HEK293 (cell line): ENCODE measurements around the gene PPP6R3.

Experiments used
- CTCF ChIA-PET: fragments of 350-600 bp; formaldehyde crosslinking; extraction: SDS; loops from one replicate; lab custom pipeline; 2021; ENCODE audit warnings: antibody characterized with exemption; lab: Yijun Ruan, JAX
- POLR2A ChIA-PET: fragments of 300-600 bp; formaldehyde crosslinking; extraction: SDS; loops from one replicate; lab custom pipeline; 2020; ENCODE audit warnings: antibody characterized with exemption, inconsistent platforms; lab: Yijun Ruan, JAX
- H3K27ac ChIP-seq: fragments of 200-500 bp; sonication (Bioruptor generic); 2 replicates; pipeline ENCODE4 v1.5.1; 2014; ENCODE audit warnings: low read depth, low read length, control low read depth, inconsistent platforms; ENCODE audit errors: extremely low read depth
- H3K36me3 ChIP-seq, 2 experiments: fragments of 200-500 bp in 1 of 2; sonication (Bioruptor generic) in 1 of 2; 1 replicate in 1 of 2; 2 replicates in 1 of 2; pipeline ENCODE4 v1.5.1; 2014 to 2017; ENCODE audit warnings: inconsistent platforms in 2 of 2, low read length in 2 of 2; ENCODE audit not compliant: control insufficient read depth in 2 of 2, insufficient read depth in 1 of 2
- H3K4me1 ChIP-seq: fragments of 200-500 bp; sonication (Bioruptor generic); 2 replicates; pipeline ENCODE4 v1.5.1; 2014; ENCODE audit warnings: mild to moderate bottlenecking, low read length, inconsistent platforms; ENCODE audit not compliant: control insufficient read depth, insufficient read depth
- H3K4me3 ChIP-seq: 2 replicates; pipeline ENCODE4 v1.5.1; 2011; ENCODE audit warnings: low read depth, mild to moderate bottlenecking, control low read depth, low read length, moderate library complexity
- H3K9me3 ChIP-seq: fragments of 200-500 bp; sonication (Bioruptor generic); 2 replicates; pipeline ENCODE4 v1.5.1; 2014; ENCODE audit warnings: low read depth, low read length, inconsistent platforms; ENCODE audit not compliant: control insufficient read depth, insufficient read depth
- GFI1B ChIP-seq: fragments of 450-650 bp; formaldehyde crosslinking; IDR thresholded peaks from 2 replicates; pipeline ENCODE4 v1.5.1; 2016; ENCODE audit warnings: missing biosample characterization, missing genetic modification characterization
- GLIS2 ChIP-seq: fragments of 450-650 bp; formaldehyde crosslinking; IDR thresholded peaks from 2 replicates; pipeline ENCODE4 v1.5.1; 2016; ENCODE audit warnings: missing biosample characterization, missing genetic modification characterization
- HOXD13 ChIP-seq: sonication (generic); formaldehyde crosslinking; IDR thresholded peaks from 2 replicates; pipeline ENCODE4 v1.8.0; 2022; ENCODE audit warnings: missing genetic modification reagents, borderline replicate concordance
- SP2 ChIP-seq: fragments of 450-650 bp; formaldehyde crosslinking; IDR thresholded peaks from 2 replicates; pipeline ENCODE4 v1.5.1; 2016; ENCODE audit warnings: missing biosample characterization, missing genetic modification characterization
- ZNF146 ChIP-seq: fragments of 450-650 bp; formaldehyde crosslinking; IDR thresholded peaks from 2 replicates; pipeline ENCODE4 v1.5.1; 2016; ENCODE audit warnings: missing biosample characterization, missing genetic modification characterization
- ZNF274 ChIP-seq, 2 experiments: fragments of 200-500 bp in 1 of 2; fragments of 450-650 bp in 1 of 2; sonication (Bioruptor generic) in 1 of 2; formaldehyde crosslinking in 1 of 2; IDR thresholded peaks; 2 replicates each; pipeline versions ENCODE4 v1.5.1 to v1.6.1; 2014 to 2016; ENCODE audit warnings: borderline replicate concordance in 1 of 2, inconsistent platforms in 1 of 2, low read length in 1 of 2, missing biosample characterization in 1 of 2, missing genetic modification characterization in 1 of 2
- ZNF302 ChIP-seq: fragments of 450-650 bp; formaldehyde crosslinking; IDR thresholded peaks from 2 replicates; pipeline ENCODE4 v1.5.1; 2016; ENCODE audit warnings: missing biosample characterization, missing genetic modification characterization, low read depth
- ZNF311 ChIP-seq: fragments of 450-650 bp; formaldehyde crosslinking; IDR thresholded peaks from 2 replicates; pipeline ENCODE4 v1.5.1; 2017; ENCODE audit warnings: missing biosample characterization, missing genetic modification characterization, borderline replicate concordance
- ZNF510 ChIP-seq: fragments of 450-650 bp; formaldehyde crosslinking; IDR thresholded peaks from 2 replicates; pipeline ENCODE4 v1.5.1; 2018; ENCODE audit warnings: mild to moderate bottlenecking, missing genetic modification characterization, missing biosample characterization; ENCODE audit not compliant: insufficient replicate concordance
- ZNF549 ChIP-seq: fragments of 450-650 bp; IDR thresholded peaks from 2 replicates; pipeline ENCODE4 v1.5.1; 2018; ENCODE audit warnings: missing biosample characterization, missing genetic modification characterization, mild to moderate bottlenecking, inconsistent platforms, moderate library complexity
- ZNF558 ChIP-seq: fragments of 450-650 bp; formaldehyde crosslinking; IDR thresholded peaks from 2 replicates; pipeline ENCODE4 v1.5.1; 2016; ENCODE audit warnings: missing biosample characterization, missing genetic modification characterization
- ZNF664 ChIP-seq: fragments of 450-650 bp; formaldehyde crosslinking; IDR thresholded peaks from 2 replicates; pipeline ENCODE4 v1.5.1; 2016; ENCODE audit warnings: missing biosample characterization, missing genetic modification characterization
- ZNF843 ChIP-seq: fragments of 450-650 bp; formaldehyde crosslinking; IDR thresholded peaks from 2 replicates; pipeline ENCODE4 v1.5.1; 2016; ENCODE audit warnings: missing biosample characterization, missing genetic modification characterization
- TF ChIP-seq, protein P1 (sequence below): fragments of 450-650 bp; formaldehyde crosslinking; IDR thresholded peaks from 2 replicates; pipeline ENCODE4 v1.5.1; 2017; ENCODE audit warnings: missing biosample characterization, missing genetic modification characterization
- TF ChIP-seq, protein P2 (sequence below): fragments of 450-650 bp; formaldehyde crosslinking; IDR thresholded peaks from 2 replicates; pipeline ENCODE4 v1.5.1; 2017; ENCODE audit warnings: missing biosample characterization, missing genetic modification characterization
- TF ChIP-seq, protein P3 (sequence below): fragments of 450-650 bp; formaldehyde crosslinking; IDR thresholded peaks from 2 replicates; pipeline ENCODE4 v1.5.1; 2016; ENCODE audit warnings: missing biosample characterization, missing genetic modification characterization
- TF ChIP-seq, protein P4 (sequence below): fragments of 450-650 bp; formaldehyde crosslinking; IDR thresholded peaks from 2 replicates; pipeline ENCODE4 v1.5.1; 2016; ENCODE audit warnings: missing biosample characterization, missing genetic modification characterization
- TF ChIP-seq, protein P5 (sequence below): fragments of 450-650 bp; formaldehyde crosslinking; IDR thresholded peaks from 2 replicates; pipeline ENCODE4 v1.5.1; 2016; ENCODE audit warnings: missing biosample characterization, missing genetic modification characterization

The PPP6R3 gene

DNA sequence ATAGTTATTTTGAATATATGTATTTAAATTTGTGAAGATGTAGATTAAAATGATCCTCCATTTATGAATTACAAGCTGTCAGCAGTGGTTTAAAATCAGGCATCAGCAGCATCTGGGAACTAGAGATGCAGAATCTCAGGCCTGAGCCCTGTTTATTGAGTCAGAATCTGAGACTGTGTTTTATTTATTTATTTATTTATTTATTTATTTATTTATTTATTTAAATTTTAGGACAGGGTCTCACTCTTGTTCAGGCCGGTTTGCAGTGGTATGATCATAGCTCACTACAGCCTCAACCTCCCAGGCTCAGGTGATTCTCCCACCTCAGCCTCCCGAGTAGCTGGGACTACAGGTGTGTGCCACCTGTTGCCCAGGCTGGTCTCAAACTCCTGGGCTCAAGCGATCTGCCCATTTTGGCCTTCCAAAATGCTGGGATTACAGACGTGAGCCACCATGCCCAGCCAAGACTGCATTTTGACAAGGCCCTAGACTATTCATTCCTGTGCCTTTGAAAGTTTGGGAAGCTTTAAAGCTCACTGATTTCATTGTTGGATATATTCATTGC, 70.7 kb downstream of the PPP6R3 start (continued):
- TF ChIP-seq ZNF274 (IDR thresholded peaks at IDR 0.05; ENCODE audit: low read length) (no peak), ZNF274 (tag by site-specific recombination; IDR thresholded peaks at IDR 0.05; ENCODE audit: borderline replicate concordance) (no peak), ZNF510 (tag by site-specific recombination) (peak; percentile 55)
- TF ChIP-seq, protein P1, sequence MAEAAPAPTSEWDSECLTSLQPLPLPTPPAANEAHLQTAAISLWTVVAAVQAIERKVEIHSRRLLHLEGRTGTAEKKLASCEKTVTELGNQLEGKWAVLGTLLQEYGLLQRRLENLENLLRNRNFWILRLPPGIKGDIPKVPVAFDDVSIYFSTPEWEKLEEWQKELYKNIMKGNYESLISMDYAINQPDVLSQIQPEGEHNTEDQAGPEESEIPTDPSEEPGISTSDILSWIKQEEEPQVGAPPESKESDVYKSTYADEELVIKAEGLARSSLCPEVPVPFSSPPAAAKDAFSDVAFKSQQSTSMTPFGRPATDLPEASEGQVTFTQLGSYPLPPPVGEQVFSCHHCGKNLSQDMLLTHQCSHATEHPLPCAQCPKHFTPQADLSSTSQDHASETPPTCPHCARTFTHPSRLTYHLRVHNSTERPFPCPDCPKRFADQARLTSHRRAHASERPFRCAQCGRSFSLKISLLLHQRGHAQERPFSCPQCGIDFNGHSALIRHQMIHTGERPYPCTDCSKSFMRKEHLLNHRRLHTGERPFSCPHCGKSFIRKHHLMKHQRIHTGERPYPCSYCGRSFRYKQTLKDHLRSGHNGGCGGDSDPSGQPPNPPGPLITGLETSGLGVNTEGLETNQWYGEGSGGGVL, result no peak

DNA sequence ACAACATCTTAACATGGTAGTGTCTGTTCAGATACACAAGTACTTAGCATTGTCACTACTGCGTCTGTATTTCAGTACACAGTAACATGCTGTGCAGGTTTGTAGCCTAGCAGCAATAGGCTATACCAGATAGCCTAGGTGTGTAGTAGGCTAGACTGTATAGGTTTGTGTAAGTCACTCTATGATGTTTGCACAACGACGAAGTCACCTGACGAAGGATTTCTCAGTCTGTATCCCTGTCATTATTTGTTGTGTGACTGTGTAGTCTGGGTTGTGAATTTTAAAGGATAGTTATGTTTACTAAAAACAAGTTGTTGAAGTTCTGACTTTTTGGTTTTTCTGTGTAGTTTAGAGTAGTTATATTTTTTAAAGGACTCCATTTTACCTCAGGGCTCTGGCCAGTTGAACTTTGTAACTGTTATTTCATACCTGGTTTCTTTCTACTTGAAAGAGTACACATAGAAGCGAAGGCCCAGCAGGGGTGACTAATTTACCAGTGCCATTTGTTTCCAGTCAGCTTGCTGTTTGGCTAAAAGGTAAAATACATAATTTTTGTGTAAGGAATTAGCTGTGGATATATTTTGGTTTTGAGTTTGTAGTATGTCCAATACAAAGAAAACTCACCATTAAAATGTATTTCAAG, 72.3 kb downstream of the PPP6R3 start:
- H3K9me3 ChIP-seq, result no peaks in the 10 kb centered on the region
- ChIA-PET CTCF (interaction anchor here (0.6 to 1.1 kb wide), 2 partner anchors 19 to 511 kb away, joined by 3 to 4 read pairs; no protein-coding TSS in a partner anchor), POLR2A (no interaction called here)
- no peaks in the 10 kb centered on the region for H3K4me1 ChIP-seq
- H3K4me3 ChIP-seq, result no peak overlapping the region
- no peak for TF ChIP-seq ZNF843 (tag by site-specific recombination)
- no peak for TF ChIP-seq ZNF510 (tag by site-specific recombination)
- TF ChIP-seq ZNF146 (tag by site-specific recombination), result no peak
- TF ChIP-seq, protein P2, sequence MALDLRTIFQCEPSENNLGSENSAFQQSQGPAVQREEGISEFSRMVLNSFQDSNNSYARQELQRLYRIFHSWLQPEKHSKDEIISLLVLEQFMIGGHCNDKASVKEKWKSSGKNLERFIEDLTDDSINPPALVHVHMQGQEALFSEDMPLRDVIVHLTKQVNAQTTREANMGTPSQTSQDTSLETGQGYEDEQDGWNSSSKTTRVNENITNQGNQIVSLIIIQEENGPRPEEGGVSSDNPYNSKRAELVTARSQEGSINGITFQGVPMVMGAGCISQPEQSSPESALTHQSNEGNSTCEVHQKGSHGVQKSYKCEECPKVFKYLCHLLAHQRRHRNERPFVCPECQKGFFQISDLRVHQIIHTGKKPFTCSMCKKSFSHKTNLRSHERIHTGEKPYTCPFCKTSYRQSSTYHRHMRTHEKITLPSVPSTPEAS (tag by site-specific recombination), result no peak
- TF ChIP-seq ZNF558 (tag by site-specific recombination), result no peak
- no peak for TF ChIP-seq ZNF664
- TF ChIP-seq, protein P3, sequence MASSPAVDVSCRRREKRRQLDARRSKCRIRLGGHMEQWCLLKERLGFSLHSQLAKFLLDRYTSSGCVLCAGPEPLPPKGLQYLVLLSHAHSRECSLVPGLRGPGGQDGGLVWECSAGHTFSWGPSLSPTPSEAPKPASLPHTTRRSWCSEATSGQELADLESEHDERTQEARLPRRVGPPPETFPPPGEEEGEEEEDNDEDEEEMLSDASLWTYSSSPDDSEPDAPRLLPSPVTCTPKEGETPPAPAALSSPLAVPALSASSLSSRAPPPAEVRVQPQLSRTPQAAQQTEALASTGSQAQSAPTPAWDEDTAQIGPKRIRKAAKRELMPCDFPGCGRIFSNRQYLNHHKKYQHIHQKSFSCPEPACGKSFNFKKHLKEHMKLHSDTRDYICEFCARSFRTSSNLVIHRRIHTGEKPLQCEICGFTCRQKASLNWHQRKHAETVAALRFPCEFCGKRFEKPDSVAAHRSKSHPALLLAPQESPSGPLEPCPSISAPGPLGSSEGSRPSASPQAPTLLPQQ (tag by site-specific recombination), result no peak
- TF ChIP-seq SP2, result no peak
- TF ChIP-seq GFI1B (tag by site-specific recombination), result no peak
- TF ChIP-seq, protein P4, sequence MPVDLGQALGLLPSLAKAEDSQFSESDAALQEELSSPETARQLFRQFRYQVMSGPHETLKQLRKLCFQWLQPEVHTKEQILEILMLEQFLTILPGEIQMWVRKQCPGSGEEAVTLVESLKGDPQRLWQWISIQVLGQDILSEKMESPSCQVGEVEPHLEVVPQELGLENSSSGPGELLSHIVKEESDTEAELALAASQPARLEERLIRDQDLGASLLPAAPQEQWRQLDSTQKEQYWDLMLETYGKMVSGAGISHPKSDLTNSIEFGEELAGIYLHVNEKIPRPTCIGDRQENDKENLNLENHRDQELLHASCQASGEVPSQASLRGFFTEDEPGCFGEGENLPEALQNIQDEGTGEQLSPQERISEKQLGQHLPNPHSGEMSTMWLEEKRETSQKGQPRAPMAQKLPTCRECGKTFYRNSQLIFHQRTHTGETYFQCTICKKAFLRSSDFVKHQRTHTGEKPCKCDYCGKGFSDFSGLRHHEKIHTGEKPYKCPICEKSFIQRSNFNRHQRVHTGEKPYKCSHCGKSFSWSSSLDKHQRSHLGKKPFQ, result no peak
- no peak for TF ChIP-seq ZNF302 (tag by site-specific recombination)
- TF ChIP-seq ZNF549, result no peak
- TF ChIP-seq, protein P5, sequence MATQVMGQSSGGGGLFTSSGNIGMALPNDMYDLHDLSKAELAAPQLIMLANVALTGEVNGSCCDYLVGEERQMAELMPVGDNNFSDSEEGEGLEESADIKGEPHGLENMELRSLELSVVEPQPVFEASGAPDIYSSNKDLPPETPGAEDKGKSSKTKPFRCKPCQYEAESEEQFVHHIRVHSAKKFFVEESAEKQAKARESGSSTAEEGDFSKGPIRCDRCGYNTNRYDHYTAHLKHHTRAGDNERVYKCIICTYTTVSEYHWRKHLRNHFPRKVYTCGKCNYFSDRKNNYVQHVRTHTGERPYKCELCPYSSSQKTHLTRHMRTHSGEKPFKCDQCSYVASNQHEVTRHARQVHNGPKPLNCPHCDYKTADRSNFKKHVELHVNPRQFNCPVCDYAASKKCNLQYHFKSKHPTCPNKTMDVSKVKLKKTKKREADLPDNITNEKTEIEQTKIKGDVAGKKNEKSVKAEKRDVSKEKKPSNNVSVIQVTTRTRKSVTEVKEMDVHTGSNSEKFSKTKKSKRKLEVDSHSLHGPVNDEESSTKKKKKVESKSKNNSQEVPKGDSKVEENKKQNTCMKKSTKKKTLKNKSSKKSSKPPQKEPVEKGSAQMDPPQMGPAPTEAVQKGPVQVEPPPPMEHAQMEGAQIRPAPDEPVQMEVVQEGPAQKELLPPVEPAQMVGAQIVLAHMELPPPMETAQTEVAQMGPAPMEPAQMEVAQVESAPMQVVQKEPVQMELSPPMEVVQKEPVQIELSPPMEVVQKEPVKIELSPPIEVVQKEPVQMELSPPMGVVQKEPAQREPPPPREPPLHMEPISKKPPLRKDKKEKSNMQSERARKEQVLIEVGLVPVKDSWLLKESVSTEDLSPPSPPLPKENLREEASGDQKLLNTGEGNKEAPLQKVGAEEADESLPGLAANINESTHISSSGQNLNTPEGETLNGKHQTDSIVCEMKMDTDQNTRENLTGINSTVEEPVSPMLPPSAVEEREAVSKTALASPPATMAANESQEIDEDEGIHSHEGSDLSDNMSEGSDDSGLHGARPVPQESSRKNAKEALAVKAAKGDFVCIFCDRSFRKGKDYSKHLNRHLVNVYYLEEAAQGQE (tag by site-specific recombination), result no peak
- TF ChIP-seq HOXD13 (CRISPR knock-in tag), result no peak
- no peak for TF ChIP-seq ZNF311 (tag by site-specific recombination)
- no peak for TF ChIP-seq GLIS2 (tag by site-specific recombination)
- peaks cover 4 to 35% of the 10 kb centered on the region in 2 experiments; a peak in 2 of 3 replicates for H3K36me3 ChIP-seq
- H3K27ac ChIP-seq, result no peak overlapping the region
